GM18519 (cell line): ENCODE data around the gene CLN5.
A peak's percentile ranks its signal among the peaks of the same experiment; 100 is the strongest.
"Not testable (repeated sequence)": the region's sequence is repeated elsewhere in the genome, so short reads cannot be mapped to it uniquely, and the experiment has no call there.

Experiments used
- ATAC-seq: cut with Tn5 transposase; IDR thresholded peaks from one replicate; pipeline ENCODE4 v1.9.1; 2021; ENCODE audit warnings: mild to moderate bottlenecking, moderate library complexity; ENCODE audit not compliant: unreplicated experiment, low FRiP score

The CLN5 gene

GRCh38 chr13:76991796-76992547, at the start of gene CLN5:
Gene CLN5, plus strand, starts transcription at chr13:76992081. Its CDS starts 18 bp downstream, at chr13:76992099.
- peak; percentile 92 for ATAC-seq

GRCh38 chr13:76942363-76942762, 49.5 kb upstream of the CLN5 start:
- ATAC-seq, result peak; percentile 44

GRCh38 chr13:76943646-76944045, 48.2 kb upstream of the CLN5 start:
- ATAC-seq, result no peak

GRCh38 chr13:76944456-76944855, 47.4 kb upstream of the CLN5 start:
- ATAC-seq, result no peak

GRCh38 chr13:76948149-76948548, 43.7 kb upstream of the CLN5 start, which contains the start of gene ACOD1:
Gene ACOD1, plus strand, starts transcription at chr13:76948511. Its CDS starts 48 bp downstream, at chr13:76948559.
- no peak for ATAC-seq

- ATAC-seq, result no peak
Observed at GRCh38 chr13:76950101-76950500, 41.8 kb upstream of the CLN5 start.

GRCh38 chr13:76953968-76954367, 37.9 kb upstream of the CLN5 start:
- no peak for ATAC-seq

- no peak for ATAC-seq
Observed at GRCh38 chr13:76954538-76954937, 37.3 kb upstream of the CLN5 start.

GRCh38 chr13:76955193-76955592, 36.7 kb upstream of the CLN5 start:
- no peak for ATAC-seq

- ATAC-seq, result no peak
Observed at GRCh38 chr13:76955661-76956060, 36.2 kb upstream of the CLN5 start.

- no peak for ATAC-seq
Observed at GRCh38 chr13:76958841-76959432, 32.9 kb upstream of the CLN5 start.

- ATAC-seq, result not testable (repeated sequence)
Observed at GRCh38 chr13:76959734-76960133, 32.1 kb upstream of the CLN5 start.

GRCh38 chr13:76965759-76966421, 26.0 kb upstream of the CLN5 start:
- no peak for ATAC-seq

- no peak for ATAC-seq
Observed at GRCh38 chr13:76967031-76967430, 24.9 kb upstream of the CLN5 start.

GRCh38 chr13:76968041-76968440, 23.8 kb upstream of the CLN5 start:
- no peak for ATAC-seq

GRCh38 chr13:76969488-76970365, 22.2 kb upstream of the CLN5 start:
- no peak for ATAC-seq

- peak; percentile 78 for ATAC-seq
Observed at GRCh38 chr13:76971215-76971614, 20.7 kb upstream of the CLN5 start.

GRCh38 chr13:76971851-76972829, 19.7 kb upstream of the CLN5 start:
- no peak for ATAC-seq

GRCh38 chr13:76973920-76974617, 17.8 kb upstream of the CLN5 start:
- ATAC-seq, result no peak
